GM23248 (cell line): ENCODE data around the gene PTGS1. TPM values are rescaled to one million over a fixed set of nuclear protein-coding genes. Genes with fewer than 3 reads are reported as not detected.

Experiments
- DNase-seq: peaks from one replicate; pipeline ENCODE4 v3.0.0-alpha.2; 2015
- H2AFZ ChIP-seq: fragments of 200-600 bp; sonication (generic); 2 replicates; pipeline ENCODE4 v1.6.1; 2016; ENCODE audit warnings: antibody characterized with exemption
- H3F3A ChIP-seq: fragments of 200-600 bp; sonication (generic); 2 replicates; pipeline ENCODE4 v1.6.1; 2016; ENCODE audit warnings: mild to moderate bottlenecking, antibody characterized with exemption, mixed run types; ENCODE audit not compliant: insufficient read depth
- H3K27ac ChIP-seq: fragments of 200-600 bp; sonication (generic); 2 replicates; pipeline ENCODE4 v1.5.1; 2016; ENCODE audit warnings: mild to moderate bottlenecking
- H3K27me3 ChIP-seq: fragments of 200-600 bp; sonication (generic); replicated peaks from 2 replicates; pipeline ENCODE4 v1.6.1; 2016; ENCODE audit warnings: mild to moderate bottlenecking; ENCODE audit not compliant: insufficient read depth
- H3K36me3 ChIP-seq: fragments of 200-600 bp; sonication (generic); 2 replicates; pipeline ENCODE4 v1.6.1; 2016; ENCODE audit warnings: low read depth, mild to moderate bottlenecking
- H3K4me1 ChIP-seq: fragments of 200-600 bp; sonication (generic); 2 replicates; pipeline ENCODE4 v1.6.1; 2016; ENCODE audit warnings: mild to moderate bottlenecking; ENCODE audit not compliant: insufficient read depth
- H3K4me2 ChIP-seq: fragments of 200-600 bp; sonication (generic); one replicate; pipeline ENCODE4 v1.6.1; 2016; ENCODE audit warnings: mild to moderate bottlenecking; ENCODE audit not compliant: unreplicated experiment
- H3K4me3 ChIP-seq: fragments of 200-600 bp; sonication (generic); 2 replicates; pipeline ENCODE4 v1.5.1; 2016; ENCODE audit warnings: mild to moderate bottlenecking
- H3K79me2 ChIP-seq: fragments of 200-600 bp; sonication (generic); 2 replicates; pipeline ENCODE4 v1.6.1; 2016; ENCODE audit warnings: mild to moderate bottlenecking; ENCODE audit not compliant: insufficient read depth
- H3K9ac ChIP-seq: fragments of 200-600 bp; sonication (generic); 2 replicates; pipeline ENCODE4 v1.6.1; 2016; ENCODE audit warnings: mild to moderate bottlenecking
- H3K9me2 ChIP-seq: fragments of 200-600 bp; sonication (generic); 2 replicates; pipeline ENCODE4 v1.6.1; 2016; ENCODE audit warnings: mixed run types, mild to moderate bottlenecking, moderate library complexity; ENCODE audit not compliant: insufficient read depth
- H3K9me3 ChIP-seq: fragments of 200-600 bp; sonication (generic); one replicate; pipeline ENCODE4 v1.6.1; 2017; ENCODE audit warnings: low read depth
- H4K20me1 ChIP-seq: fragments of 200-600 bp; sonication (generic); 2 replicates; pipeline ENCODE4 v1.6.0; 2016; ENCODE audit not compliant: insufficient read depth
- EZH2 ChIP-seq: fragments of 200-600 bp; sonication (generic); IDR thresholded peaks from 2 replicates; pipeline ENCODE4 v1.6.1; 2018; ENCODE audit warnings: antibody characterized with exemption, mild to moderate bottlenecking; ENCODE audit not compliant: insufficient read depth, poor library complexity, severe bottlenecking
- EZH2phosphoT487 ChIP-seq: fragments of 200-600 bp; sonication (generic); IDR thresholded peaks from 2 replicates; pipeline ENCODE4 v1.6.1; 2018; ENCODE audit warnings: antibody characterized with exemption, moderate library complexity, mild to moderate bottlenecking, low read depth; ENCODE audit not compliant: insufficient read depth
- WGBS, 2 experiments: methylation state at CpG; one replicate each; pipeline ENCODE4 v1.1.6; 2015 to 2017; ENCODE audit warnings: low lambda C conversion rate in 2 of 2, low coverage in 1 of 2; ENCODE audit errors: missing lambda C conversion rate in 2 of 2; 5-methylcytosine and 5-hydroxymethylcytosine counted together
- in situ Hi-C: fragments of 300-500 bp; cut with MboI; formaldehyde crosslinking; loops from 2 replicates; pipeline ENCODE4 v1.15.0; 2020
- polyA plus RNA-seq: library from polyadenylated mRNA; unstranded; fragments of >200 nt; fragmentation: Nextera tagmentation; extraction: Ambion mirVana; gene quantifications from 2 replicates; pipeline ENCODE4 v1.2.1, GENCODE V29; 2016
- total RNA-seq: library from RNA; depleted of rRNA; stranded (reverse); fragments of >200 nt; shearing (Covaris generic); gene quantifications from 2 replicates; pipeline ENCODE4 v1.2.3, GENCODE V29; 2014

PTGS1 gene
- total and polyA plus RNA-seq, 2 experiments from 2014 or later: 39.6 to 43.8 TPM

- H3K9ac ChIP-seq: no peak overlapping the region
- peaks cover 36% of the 10 kb centered on the region for H3F3A ChIP-seq
- H2AFZ ChIP-seq: no peak overlapping the region
- no peaks in the 10 kb centered on the region for H4K20me1 ChIP-seq
- no peaks in the 10 kb centered on the region for H3K9me2 ChIP-seq
- H3K4me3 ChIP-seq: no peak overlapping the region
- H3K4me1 ChIP-seq: peaks cover 36% of the 10 kb centered on the region
- no peaks in the 10 kb centered on the region for H3K9me3 ChIP-seq
- no peaks in the 10 kb centered on the region for H3K79me2 ChIP-seq
- no peak for DNase-seq
- no peak overlapping the region for H3K4me2 ChIP-seq
- H3K27ac ChIP-seq: no peak overlapping the region
- TF ChIP-seq EZH2 (no peak), EZH2phosphoT487 (no peak)
- 90 to 93% methylated on average over 3 of the region's 3 CpGs for WGBS, 2 experiments
- H3K36me3 ChIP-seq: no peaks in the 10 kb centered on the region
- no peaks in the 10 kb centered on the region for H3K27me3 ChIP-seq
- in situ Hi-C loops: no loop called here
These were observed 16.7 kb downstream of the PTGS1 start for GRCh38 chr9:122387536-122387935.

- no peak overlapping the region for H3K4me2 ChIP-seq
- in situ Hi-C loops: no loop called here
- H3K9me2 ChIP-seq: no peaks in the 10 kb centered on the region
- H3K27me3 ChIP-seq: no peaks in the 10 kb centered on the region
- H3K9ac ChIP-seq: no peak overlapping the region
- no peak overlapping the region for H3K27ac ChIP-seq
- H3K9me3 ChIP-seq: no peaks in the 10 kb centered on the region
- DNase-seq: no peak
- no peaks in the 10 kb centered on the region for H4K20me1 ChIP-seq
- H3K79me2 ChIP-seq: no peaks in the 10 kb centered on the region
- peaks cover 37% of the 10 kb centered on the region for H3F3A ChIP-seq
- WGBS, 2 experiments: 97 to 98% methylated on average over 5 of the region's 5 CpGs
- H3K36me3 ChIP-seq: no peaks in the 10 kb centered on the region
- H3K4me1 ChIP-seq: peaks cover 36% of the 10 kb centered on the region
- no peak overlapping the region for H2AFZ ChIP-seq
- no peak overlapping the region for H3K4me3 ChIP-seq
- no peak for TF ChIP-seq EZH2phosphoT487
- TF ChIP-seq EZH2: no peak
These were observed 18.4 kb downstream of the PTGS1 start for GRCh38 chr9:122389195-122389594.

- Histone ChIP-seq H3K4me2 (no peak overlapping the region), H3F3A (peaks cover 37% of the 10 kb centered on the region), H3K4me1 (peaks cover 37% of the 10 kb centered on the region), H2AFZ (no peak overlapping the region), H3K27ac (no peak overlapping the region), H3K27me3 (no peaks in the 10 kb centered on the region), H3K9ac (no peak overlapping the region), H4K20me1 (no peaks in the 10 kb centered on the region), H3K9me3 (no peaks in the 10 kb centered on the region), H3K4me3 (no peak overlapping the region), H3K9me2 (no peaks in the 10 kb centered on the region), H3K36me3 (no peaks in the 10 kb centered on the region), H3K79me2 (no peaks in the 10 kb centered on the region)
- in situ Hi-C loops: no loop called here
- DNase-seq: no peak
- WGBS, 2 experiments: 71 to 75% methylated on average over 11 of the region's 11 CpGs
- no peak for TF ChIP-seq EZH2
- TF ChIP-seq EZH2phosphoT487: no peak
These were observed 19.1 kb downstream of the PTGS1 start for GRCh38 chr9:122389799-122390481.

- Histone ChIP-seq H3K27me3 (no peaks in the 10 kb centered on the region), H4K20me1 (no peaks in the 10 kb centered on the region), H3K9me2 (no peaks in the 10 kb centered on the region), H3K79me2 (no peaks in the 10 kb centered on the region), H3K9ac (no peak overlapping the region), H3F3A (peaks cover 42% of the 10 kb centered on the region), H3K27ac (peak overlapping the region; percentile 87), H3K9me3 (no peaks in the 10 kb centered on the region), H3K4me2 (no peak overlapping the region), H3K4me3 (no peak overlapping the region), H3K36me3 (no peaks in the 10 kb centered on the region), H3K4me1 (peaks cover 44% of the 10 kb centered on the region), H2AFZ (no peak overlapping the region)
- no peak for DNase-seq
- 97 to 98% methylated on average over 9 of the region's 9 CpGs for WGBS, 2 experiments
- TF ChIP-seq EZH2phosphoT487 (no peak), EZH2 (no peak)
- in situ Hi-C loops: no loop called here
These were observed 21.5 kb downstream of the PTGS1 start for GRCh38 chr9:122392284-122392683.

- peaks cover 44% of the 10 kb centered on the region for H3K4me1 ChIP-seq
- no peak overlapping the region for H3K4me2 ChIP-seq
- no peak overlapping the region for H3K9ac ChIP-seq
- peak overlapping the region; percentile 87 for H3K27ac ChIP-seq
- TF ChIP-seq EZH2phosphoT487 (no peak), EZH2 (no peak)
- no peaks in the 10 kb centered on the region for H3K27me3 ChIP-seq
- in situ Hi-C loops: no loop called here
- no peak overlapping the region for H3K4me3 ChIP-seq
- 6 to 17% methylated on average over 2 of the region's 2 CpGs for WGBS, 2 experiments
- no peaks in the 10 kb centered on the region for H3K36me3 ChIP-seq
- H3K79me2 ChIP-seq: no peaks in the 10 kb centered on the region
- H3F3A ChIP-seq: peaks cover 42% of the 10 kb centered on the region
- no peaks in the 10 kb centered on the region for H4K20me1 ChIP-seq
- H2AFZ ChIP-seq: no peak overlapping the region
- no peaks in the 10 kb centered on the region for H3K9me2 ChIP-seq
- no peaks in the 10 kb centered on the region for H3K9me3 ChIP-seq
- DNase-seq: peak; percentile 47
These were observed 21.9 kb downstream of the PTGS1 start for GRCh38 chr9:122392714-122393113.
